ENCODE measurements around the gene PTPN1.

DNA sequence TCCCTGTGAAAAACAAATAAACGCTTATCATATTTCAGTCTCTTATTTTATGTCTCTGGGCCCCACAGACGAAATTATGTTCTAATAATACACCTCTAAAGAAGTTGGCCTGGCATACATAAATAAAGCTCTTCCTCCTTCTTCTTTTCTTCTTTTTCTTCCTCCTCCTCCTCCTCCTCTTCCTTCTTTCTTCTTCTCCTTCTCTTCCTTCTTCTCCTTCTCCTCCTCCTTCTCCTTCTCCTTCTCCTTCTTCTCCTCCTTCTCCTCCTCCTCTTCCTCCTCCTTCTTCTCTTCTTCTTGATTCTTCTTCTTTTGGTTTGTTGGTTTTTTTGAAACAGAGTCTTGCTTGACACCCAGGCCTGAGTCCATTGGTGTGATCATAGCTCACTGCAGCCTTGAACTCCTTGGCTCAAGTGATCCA is 41.8 kb upstream of the PTPN1 start:
- TF ChIP-seq POLR2A (IDR thresholded peaks at IDR 0.05) (no peak), EP300 (IDR thresholded peaks at IDR 0.05) (no peak)
- TF ChIP-seq, protein P1, sequence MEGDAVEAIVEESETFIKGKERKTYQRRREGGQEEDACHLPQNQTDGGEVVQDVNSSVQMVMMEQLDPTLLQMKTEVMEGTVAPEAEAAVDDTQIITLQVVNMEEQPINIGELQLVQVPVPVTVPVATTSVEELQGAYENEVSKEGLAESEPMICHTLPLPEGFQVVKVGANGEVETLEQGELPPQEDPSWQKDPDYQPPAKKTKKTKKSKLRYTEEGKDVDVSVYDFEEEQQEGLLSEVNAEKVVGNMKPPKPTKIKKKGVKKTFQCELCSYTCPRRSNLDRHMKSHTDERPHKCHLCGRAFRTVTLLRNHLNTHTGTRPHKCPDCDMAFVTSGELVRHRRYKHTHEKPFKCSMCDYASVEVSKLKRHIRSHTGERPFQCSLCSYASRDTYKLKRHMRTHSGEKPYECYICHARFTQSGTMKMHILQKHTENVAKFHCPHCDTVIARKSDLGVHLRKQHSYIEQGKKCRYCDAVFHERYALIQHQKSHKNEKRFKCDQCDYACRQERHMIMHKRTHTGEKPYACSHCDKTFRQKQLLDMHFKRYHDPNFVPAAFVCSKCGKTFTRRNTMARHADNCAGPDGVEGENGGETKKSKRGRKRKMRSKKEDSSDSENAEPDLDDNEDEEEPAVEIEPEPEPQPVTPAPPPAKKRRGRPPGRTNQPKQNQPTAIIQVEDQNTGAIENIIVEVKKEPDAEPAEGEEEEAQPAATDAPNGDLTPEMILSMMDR (IDR thresholded peaks at IDR 0.05): no peak
